CD1c-positive myeloid dendritic cell (primary cell): Measurements from ENCODE around the gene CMTR2.
"Not testable (repeated sequence)": the region's sequence is repeated elsewhere in the genome, so short reads cannot be mapped to it uniquely, and the experiment has no call there.

Experiments used
- DNase-seq: peaks from one replicate; pipeline ENCODE4 v3.0.0-alpha.2; 2016; ENCODE audit errors: extremely low spot score

Gene CMTR2, protein sequence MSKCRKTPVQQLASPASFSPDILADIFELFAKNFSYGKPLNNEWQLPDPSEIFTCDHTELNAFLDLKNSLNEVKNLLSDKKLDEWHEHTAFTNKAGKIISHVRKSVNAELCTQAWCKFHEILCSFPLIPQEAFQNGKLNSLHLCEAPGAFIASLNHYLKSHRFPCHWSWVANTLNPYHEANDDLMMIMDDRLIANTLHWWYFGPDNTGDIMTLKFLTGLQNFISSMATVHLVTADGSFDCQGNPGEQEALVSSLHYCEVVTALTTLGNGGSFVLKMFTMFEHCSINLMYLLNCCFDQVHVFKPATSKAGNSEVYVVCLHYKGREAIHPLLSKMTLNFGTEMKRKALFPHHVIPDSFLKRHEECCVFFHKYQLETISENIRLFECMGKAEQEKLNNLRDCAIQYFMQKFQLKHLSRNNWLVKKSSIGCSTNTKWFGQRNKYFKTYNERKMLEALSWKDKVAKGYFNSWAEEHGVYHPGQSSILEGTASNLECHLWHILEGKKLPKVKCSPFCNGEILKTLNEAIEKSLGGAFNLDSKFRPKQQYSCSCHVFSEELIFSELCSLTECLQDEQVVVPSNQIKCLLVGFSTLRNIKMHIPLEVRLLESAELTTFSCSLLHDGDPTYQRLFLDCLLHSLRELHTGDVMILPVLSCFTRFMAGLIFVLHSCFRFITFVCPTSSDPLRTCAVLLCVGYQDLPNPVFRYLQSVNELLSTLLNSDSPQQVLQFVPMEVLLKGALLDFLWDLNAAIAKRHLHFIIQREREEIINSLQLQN

DNA sequence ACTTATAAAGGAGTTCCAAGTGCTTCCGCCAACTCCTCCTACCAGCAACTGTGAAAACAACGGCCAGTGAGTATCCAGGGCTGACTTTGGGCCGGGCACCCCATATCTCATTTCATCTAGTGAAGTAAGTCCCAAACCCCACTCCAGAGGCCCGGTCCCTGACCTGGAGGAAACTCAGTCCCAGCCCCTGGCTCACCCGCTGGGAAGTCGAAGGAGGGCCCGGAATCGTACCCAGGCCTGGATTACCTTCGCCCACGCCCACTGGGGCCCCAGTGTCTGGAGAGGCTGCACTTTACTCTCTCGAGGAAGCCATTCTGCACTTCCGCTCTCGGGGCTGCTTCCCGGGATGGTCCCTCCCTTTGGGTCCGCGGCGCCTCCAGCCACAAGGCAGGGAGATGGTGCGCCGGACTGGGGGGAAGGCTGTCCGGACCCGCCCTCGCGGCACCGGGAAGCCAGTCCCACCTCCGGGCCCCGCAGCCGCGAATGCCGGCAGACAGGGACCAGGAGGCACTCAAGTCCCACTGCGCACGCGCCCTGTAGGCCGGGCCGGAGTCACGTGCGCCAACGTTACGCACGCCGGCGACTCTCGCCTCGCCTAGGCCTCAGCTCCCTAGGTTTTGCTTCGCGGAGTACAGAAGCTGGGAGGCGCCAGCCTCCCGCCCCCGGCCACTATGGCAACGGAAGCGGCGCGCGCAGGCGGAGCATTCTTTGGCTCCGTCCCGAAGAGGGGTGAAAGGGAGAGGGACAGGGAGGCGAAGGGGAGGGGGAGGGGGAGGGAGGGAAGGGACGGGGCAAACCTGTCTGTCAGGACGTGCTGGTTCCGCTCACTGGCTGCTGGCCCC, at the start of gene CMTR2:
Gene CMTR2, minus strand, starts transcription at position 513 of the 842 bp plus-strand sequence. CDS start 3,482 bp downstream, outside the sequence.
- peak; percentile 97 for DNase-seq

DNA sequence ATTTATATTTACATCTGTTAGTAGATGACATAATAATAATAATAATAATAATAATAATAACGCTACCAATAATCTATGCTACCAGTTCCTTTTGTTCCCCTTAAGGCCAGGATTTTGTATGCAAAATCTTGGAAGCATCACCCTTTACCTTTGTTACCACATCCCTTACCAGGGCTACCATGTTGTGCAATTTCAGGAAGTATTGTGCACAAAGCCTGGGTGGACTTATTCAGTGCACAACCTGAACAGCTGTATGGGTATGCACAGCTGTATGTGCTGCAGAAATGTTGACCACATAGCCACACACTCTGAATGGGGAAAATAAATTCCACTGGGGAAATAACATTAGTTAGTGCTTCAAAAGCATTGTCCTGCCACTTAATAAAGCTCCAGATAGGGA, 49.4 kb upstream of the CMTR2 start:
- DNase-seq: no peak

DNA sequence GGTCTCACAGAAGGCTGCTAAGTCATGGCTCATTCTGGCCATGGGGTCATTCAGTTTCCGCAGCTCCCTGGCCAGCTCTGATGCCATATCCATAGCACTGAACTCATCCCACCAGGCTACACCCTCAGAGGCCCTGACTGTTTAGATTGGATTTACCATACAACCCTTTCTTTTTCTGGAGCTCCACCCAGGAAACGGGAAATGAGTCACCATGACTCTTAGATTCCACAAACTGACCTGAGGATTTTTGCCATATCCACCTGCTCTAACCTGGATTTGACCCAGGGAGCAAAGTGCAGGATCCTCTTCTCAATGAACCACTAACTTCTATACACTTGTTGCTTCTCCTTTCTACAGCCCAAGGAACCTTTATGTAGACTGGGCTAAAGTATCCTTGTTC, 49.0 kb upstream of the CMTR2 start:
- no peak for DNase-seq

DNA sequence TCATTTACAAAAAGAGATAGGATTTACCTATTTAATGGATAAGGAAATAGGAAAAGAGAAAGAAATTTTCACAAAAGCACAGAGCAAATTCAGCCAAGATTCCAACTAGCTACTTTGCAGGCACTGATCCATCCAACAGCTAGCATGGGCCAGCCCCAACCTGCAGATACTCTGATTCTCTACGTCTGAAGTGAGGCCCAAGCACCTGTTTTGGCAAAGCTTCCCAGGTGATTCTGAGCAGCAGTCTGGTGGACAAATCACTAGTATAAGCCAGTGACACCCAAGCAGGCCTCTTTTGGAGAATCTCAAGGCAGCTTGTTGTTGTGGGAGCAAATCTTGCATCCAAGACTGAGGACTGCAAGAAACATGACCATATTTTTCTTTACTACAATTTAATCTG, 48.4 kb upstream of the CMTR2 start:
- DNase-seq: no peak

DNA sequence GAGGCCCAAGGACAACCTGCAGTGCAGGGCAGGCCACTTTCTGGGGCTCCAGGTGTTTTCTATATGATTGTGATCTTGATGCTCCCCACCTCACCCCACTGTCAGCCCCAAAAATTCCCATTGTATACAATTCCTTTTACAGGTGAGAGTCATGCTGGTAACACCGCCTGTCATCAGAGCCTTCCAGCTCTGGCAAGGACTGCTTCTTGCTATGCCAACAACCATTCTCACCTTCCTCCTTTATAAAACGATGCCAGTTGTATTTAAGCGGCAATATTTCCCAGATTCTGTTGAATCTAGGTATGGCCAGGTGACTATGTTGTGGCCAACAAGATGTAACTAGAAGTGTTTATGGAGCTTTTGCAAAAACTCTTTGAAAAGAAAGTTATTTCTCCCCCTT, 38.9 kb upstream of the CMTR2 start:
- no peak for DNase-seq

DNA sequence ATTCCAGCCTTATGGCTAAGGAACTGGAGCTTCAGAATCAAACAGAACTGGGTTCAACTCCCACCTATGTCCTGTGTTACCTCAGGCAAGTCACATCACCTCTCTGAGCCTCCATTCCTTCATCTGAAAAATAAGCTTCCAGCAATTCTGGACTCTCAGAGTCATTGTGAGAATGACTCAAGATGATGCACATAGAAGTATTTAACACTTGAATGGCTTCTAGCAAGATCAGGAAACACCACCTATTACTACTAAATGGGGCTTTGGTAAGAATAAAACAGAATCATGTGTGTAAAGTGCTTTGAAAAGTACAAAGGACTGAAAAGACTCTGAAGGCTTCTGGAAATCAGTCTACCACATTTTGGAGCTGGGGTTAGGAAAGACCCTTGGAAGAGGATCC, 38.5 kb upstream of the CMTR2 start:
- DNase-seq: no peak

DNA sequence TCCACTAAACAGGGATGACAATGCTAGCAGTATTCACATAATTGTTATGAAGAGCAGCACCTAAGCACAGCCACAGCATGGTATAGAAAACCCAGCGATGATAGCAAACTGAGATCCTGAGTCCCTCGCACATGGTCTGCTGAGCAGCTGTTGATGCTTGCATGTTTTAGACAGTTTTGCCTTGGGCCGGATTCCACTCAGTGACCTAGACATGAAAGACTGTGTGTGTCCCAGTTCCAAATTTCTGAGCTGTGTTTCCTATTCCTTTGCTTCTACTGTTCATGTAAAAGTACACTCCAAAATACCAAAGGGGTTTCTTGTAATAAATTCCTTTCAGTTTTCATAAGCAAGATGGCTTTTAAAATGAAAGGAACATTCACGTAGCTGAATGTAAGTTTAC, 30.8 kb upstream of the CMTR2 start:
- no peak for DNase-seq

DNA sequence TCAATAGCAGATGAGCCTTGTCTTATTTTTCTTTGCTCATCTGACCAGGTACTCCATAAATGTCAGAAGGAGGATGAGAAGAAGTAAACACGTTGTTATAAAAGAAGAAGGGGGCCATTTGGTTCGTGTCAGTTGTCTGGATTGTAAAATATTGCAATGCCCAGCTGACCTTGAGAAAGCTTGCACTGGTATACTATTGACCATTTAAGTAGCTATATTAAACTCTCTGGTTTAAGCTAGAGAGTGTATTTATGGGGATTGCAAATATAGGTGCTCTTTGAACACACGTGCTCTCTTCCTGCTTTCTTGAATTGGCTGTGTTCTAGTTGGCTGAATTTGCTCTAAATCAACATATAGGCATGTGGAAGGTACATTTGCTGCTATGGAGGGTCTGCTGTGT, 26.1 kb upstream of the CMTR2 start:
- no peak for DNase-seq

DNA sequence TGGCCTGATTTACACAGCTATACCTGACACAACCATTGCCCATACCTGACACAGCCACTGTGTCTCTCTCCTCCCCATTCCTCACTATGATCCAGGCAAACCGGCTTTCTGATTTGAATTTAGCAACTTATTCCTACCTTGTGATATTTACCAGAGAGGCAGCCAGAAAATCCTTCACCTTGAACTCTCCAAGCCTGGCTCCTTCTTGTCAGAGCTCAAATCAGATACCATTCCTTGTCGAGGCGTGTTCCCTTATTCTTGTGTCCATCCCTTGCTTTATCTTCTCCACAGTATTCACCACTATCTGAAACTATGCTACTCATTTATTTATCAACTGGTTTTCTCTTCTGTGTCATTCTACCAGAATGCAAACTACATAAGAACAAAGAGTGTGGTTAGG, 24.4 kb upstream of the CMTR2 start:
- DNase-seq: not testable (repeated sequence)

DNA sequence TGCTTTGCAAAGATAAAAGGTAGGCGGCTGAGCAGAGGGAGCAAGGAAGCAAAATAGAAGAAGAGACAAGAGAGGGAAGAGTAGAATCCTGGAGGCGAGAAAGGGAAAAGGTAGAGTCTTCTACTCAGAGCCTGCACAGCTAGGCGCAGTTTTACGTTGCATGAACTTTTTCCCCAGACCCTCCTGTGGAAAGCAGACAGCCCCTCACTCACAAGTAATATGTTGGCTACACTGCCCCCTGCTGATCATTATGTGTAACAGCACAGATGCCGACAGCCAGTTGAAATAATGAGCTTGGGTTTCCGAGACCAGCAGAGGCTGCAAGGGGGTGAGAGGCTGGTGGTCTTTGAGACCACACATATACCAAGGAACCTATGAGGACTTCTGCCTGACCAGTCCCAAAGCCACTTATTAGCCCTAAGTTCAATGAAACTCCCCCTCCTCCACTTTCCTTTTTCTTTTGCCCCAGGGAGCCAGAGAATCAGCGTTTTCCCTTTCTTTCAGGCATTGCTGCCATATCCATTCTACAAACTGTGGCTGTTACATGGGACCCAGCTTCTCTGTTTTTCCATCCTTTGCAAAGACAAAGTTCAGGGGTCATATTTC, 22.5 kb upstream of the CMTR2 start:
- DNase-seq: peak; percentile 44

DNA sequence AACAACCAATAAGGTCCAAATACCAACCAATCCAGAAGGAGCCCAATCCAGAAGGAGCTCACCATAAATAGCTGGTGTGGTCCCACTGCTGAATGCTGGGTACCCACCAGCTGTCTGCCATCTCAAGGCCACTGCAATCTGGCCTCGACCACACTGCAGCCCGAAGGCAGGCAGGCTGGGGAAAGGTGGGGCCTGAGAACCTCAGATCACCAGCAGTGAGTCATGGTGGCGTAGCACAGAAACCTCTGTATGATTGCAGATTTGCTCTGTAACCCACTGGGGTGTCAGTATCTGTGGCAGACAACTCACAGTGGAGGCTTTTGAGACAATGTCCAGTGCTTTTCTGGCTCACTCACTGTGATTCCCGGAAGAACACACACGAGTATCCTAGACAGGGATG, 14.7 kb upstream of the CMTR2 start:
- DNase-seq: no peak

DNA sequence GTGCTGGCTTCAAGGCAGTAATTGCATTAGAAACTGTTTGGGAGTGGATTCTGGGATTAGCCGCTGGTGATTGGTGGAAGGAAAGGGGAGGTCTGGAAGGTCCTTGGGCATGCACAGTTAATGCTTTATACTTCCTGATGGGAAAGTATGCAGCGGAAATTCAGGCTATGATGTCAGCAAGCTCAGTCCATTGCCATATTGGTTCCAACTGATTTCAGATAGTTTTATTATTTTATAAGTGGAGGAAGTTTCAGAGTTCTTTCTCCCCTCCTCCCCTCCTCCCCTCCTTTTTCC, 8.1 kb upstream of the CMTR2 start:
- DNase-seq: no peak

DNA sequence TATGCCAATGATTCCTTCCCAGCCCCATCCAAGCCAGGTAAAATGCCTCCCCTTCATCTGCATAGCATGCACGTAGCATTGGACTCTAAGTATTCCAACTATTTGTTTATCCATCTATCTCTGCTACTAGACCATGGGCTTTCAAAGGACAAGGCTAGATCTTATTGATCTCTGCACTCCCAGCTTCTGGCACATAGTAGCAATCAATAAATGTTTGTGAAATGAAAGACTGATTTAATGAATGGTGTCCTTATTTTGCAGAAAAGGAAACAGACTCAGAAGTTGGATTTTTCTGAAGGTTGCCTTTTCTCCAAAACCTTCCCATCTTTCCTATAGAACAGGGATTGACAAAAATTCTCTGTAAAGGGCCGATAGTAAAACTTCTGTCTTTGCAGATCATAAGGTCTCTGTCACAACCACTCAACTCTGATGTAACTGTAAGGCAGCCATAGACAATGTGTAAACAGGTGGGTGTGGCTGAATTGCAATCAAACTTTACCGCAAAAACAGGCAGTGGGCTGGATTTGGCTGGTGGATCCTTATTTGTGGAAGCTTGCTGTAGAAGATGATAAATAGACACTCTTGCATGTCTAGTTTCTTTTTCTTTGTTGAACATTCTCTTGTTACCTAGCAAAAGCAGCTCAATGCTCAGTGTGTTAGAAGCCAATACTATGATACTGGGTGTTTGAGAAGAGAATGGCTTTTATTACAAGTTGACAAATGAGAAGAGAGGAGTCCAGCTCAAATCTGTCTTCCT, 7.6 kb upstream of the CMTR2 start:
- no peak for DNase-seq

DNA sequence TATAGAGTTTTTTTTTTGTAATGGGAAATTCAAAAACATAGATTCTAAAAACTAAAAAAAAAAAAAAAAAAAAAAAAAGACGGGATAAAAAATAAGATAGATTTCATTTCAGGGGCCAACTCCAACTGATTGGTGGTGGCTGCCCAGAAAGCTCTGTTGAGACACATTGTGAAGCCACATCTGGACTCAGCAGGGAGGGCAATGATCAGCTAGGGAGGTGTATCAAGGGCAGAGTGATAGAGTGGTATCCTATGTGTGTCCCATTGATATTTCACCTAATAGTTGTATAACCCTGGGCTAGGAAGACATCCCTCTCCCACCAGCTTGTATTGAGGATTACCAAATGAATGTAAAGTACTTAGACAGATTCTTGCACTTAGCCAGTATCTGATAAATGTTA, 6.7 kb upstream of the CMTR2 start:
- no peak for DNase-seq

DNA sequence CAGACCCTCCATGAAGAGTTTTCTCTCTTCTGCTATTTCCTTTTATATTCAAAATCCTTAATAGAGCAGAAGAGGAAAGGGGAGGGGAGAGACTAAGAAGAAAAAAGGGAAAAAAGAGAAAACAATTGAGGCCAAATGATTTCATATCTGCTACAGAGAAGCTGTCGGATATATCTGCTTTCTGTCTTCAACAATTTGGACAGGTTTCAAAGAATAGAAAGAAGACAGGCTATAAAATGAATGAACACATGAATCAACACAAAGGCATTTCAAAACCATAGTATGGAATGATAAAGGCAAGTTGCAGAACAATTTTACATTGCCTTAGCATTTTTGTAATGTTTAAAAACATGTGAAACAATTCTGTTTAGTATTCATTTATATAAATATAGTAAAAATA, 4.7 kb upstream of the CMTR2 start:
- no peak for DNase-seq

DNA sequence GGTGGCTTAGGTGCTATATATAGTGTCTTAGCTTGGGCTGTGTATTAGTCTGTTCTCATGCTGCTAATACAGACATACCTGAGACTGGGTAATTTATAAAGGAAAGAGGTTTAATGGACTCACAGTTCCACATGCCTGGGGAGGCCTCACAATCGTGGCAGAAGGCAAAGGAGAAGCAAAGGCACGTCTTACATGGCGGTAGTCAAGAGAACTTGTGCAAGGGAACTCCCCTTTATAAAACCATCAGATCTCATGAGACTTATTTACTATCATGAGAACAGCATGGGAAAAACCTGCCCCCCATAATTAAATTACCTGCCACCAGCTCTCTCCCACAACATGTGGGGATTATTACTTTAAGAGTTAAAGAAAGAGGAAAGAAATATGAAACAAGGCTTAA, 2.9 kb upstream of the CMTR2 start:
- not testable (repeated sequence) for DNase-seq

DNA sequence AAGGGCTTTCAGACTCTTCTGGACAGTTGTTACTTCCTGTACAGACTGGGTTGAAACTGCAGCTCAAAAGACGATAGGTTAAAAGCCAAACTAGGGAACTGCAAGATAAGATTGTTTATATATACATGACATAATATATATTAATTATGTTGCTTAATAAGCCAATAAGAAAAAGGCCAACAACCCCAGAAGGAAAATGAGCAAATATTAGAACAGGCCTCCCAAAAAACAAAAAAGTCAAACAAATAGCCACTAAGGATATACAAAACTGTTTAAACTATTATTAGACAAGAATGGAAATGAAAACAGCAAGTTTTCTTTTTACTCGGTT, 495 bp upstream of the CMTR2 start:
- DNase-seq: no peak

DNA sequence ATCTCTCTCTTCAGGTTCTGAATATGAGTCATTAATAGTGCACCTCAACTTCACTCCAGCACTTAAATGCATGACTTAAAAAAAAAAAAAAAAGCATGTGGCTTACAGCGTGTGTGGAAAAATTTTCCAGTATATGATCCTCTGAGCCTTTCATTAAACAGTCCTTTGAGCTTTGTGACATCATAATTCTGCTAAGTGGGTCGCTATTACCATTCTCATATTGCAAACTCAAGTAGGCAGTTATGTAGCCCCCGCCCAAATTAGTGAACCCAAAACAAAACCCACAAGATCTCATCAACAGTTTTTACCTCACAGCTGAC, 672 bp downstream of the CMTR2 start:
- DNase-seq: no peak

DNA sequence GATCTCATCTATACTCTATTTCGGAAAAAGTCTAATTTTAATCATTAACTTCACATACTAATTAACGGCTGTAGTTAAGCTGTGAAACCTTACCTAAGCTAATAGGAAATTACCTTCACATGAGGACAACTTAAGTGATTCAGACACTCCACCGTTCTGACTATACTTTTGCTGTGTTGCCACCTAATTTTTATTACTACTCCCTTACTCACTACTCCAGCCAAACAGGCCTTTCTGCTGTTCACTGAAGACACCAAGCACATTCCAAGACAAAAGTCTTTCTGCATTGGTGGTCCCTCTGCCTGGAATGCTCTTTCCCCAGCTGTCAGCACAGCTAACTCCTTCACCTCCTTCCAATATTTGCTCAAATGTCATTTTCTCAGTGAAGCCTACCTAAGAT, 1.3 kb downstream of the CMTR2 start:
- no peak for DNase-seq

DNA sequence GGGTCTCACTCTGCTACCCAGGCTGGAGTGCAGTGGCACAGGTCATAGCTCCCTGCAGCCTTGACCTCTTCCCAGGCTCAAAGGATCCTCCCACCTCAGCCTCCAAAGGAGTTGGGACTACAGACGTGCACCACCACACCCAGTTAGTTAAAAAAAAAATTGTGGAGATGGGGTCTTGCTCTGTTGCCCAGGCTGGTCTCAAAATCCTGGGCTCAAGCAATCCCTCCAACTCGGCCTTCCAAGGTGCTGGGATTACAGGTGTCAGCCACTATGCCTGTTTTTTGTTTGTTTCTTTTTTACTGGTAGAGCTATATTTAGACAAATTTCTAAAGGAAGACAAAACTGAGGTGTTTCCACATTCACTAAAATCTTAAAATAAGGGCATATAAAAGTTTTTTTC, 1.7 kb downstream of the CMTR2 start:
- no peak for DNase-seq

DNA sequence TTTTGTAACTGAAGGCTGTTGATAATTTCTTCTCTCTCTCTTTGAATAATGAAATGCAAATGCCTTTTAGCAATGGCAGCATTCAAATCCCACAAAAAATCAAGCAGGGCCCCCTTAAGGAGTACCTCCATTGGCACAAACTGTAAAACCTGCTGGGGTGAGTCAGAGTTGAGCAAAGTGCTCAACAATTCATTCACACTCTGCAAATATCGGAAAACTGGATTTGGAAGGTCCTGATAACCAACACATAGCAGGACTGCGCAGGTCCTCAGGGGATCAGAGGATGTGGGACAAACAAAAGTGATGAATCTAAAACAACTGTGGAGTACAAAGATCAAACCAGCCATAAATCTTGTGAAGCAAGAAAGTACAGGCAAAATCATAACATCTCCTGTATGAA, 5.6 kb downstream of the CMTR2 start:
- DNase-seq: no peak

DNA sequence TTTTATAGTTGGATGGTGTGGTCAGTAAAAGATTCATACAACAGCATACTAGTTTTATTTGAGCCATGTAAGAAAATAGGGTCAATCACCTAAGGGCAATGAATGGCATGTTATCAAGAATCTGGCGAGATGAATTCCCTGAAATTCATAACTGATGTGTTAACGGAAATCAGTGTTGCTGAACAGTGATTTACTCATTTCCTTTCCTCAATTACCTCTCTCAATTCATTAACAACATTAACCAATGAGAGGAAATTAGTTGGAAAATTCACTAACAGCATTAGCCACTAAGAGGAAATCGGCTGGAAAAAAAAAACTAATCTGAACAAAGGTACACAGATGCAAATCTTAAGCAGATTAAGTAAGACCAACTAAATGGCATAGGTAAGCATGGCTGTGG, 6.3 kb downstream of the CMTR2 start:
- no peak for DNase-seq
